WTC11 (cell line): Measurements from ENCODE around the gene OXSR1.

Experiments
- ELF4 ChIP-seq: sonication (generic); formaldehyde crosslinking; IDR thresholded peaks from 2 replicates; pipeline ENCODE4 v1.8.1; 2022; ENCODE audit warnings: low read depth, mild to moderate bottlenecking, moderate library complexity, missing genetic modification reagents
- ETV6 ChIP-seq: sonication (generic); formaldehyde crosslinking; IDR thresholded peaks from 2 replicates; pipeline ENCODE4 v1.8.1; 2022; ENCODE audit warnings: mild to moderate bottlenecking, missing genetic modification reagents
- GABPB1 ChIP-seq: sonication (generic); formaldehyde crosslinking; IDR thresholded peaks from 2 replicates; pipeline ENCODE4 v1.8.1; 2023; ENCODE audit warnings: mild to moderate bottlenecking, missing genetic modification reagents
- JAZF1 ChIP-seq: fragments of 250-450 bp; sonication (Bioruptor Pico); IDR thresholded peaks from 2 replicates; pipeline ENCODE4 v1.9.0; 2021; ENCODE audit warnings: moderate library complexity, mild to moderate bottlenecking, inconsistent platforms
- JUN ChIP-seq: sonication (generic); formaldehyde crosslinking; IDR thresholded peaks from 2 replicates; pipeline ENCODE4 v1.8.0; 2023; ENCODE audit warnings: mild to moderate bottlenecking, missing genetic modification reagents
- TEAD4 ChIP-seq: sonication (generic); formaldehyde crosslinking; IDR thresholded peaks from 2 replicates; pipeline ENCODE4 v1.8.0; 2022; ENCODE audit warnings: mild to moderate bottlenecking, missing genetic modification reagents
- ZNF138 ChIP-seq: sonication (generic); formaldehyde crosslinking; conservative IDR thresholded peaks from 2 replicates; pipeline ENCODE4 v1.8.1; 2022; ENCODE audit warnings: mild to moderate bottlenecking, moderate library complexity, missing genetic modification reagents
- TF ChIP-seq, protein P1 (sequence below): sonication (generic); formaldehyde crosslinking; IDR thresholded peaks from 2 replicates; pipeline ENCODE4 v1.8.1; 2022; ENCODE audit warnings: missing genetic modification reagents, borderline replicate concordance
- TF ChIP-seq, protein P2 (sequence below): sonication (generic); formaldehyde crosslinking; IDR thresholded peaks from 2 replicates; pipeline ENCODE4 v1.8.1; 2023; ENCODE audit warnings: mild to moderate bottlenecking, missing genetic modification reagents
- TF ChIP-seq, protein P3 (sequence below): fragments of 200-600 bp; IDR thresholded peaks from 2 replicates; pipeline ENCODE4 v1.8.0; 2022; ENCODE audit warnings: antibody characterized with exemption
- TF ChIP-seq, protein P4 (sequence below): sonication (generic); formaldehyde crosslinking; IDR thresholded peaks from 2 replicates; pipeline ENCODE4 v1.8.1; 2023; ENCODE audit warnings: mild to moderate bottlenecking, missing genetic modification reagents, moderate library complexity
- TF ChIP-seq, protein P5 (sequence below): sonication (generic); formaldehyde crosslinking; IDR thresholded peaks from 2 replicates; pipeline ENCODE4 v1.8.0; 2022; ENCODE audit warnings: mild to moderate bottlenecking, missing genetic modification reagents

DNA sequence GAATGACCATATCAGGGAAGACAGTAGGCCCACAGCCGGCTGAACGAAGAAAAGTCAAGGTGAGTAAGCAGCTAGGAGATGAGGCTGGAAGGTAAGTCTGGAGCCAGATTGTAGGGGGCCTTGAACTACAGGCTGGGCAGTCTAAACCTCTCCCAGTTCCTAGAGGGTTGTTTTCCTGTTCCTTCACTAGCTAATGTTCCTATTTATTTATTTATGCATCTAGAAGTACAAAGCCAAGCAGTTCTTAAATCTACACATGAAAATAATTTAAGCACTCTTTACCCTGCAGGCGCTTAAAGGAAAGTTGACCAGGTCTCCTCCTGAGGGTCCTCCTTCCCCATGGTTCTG lies 32.2 kb upstream of the OXSR1 start:
- no peak for TF ChIP-seq ZNF138 (CRISPR knock-in tag)
- no peak for TF ChIP-seq JUN (CRISPR knock-in tag)
- TF ChIP-seq, protein P1, sequence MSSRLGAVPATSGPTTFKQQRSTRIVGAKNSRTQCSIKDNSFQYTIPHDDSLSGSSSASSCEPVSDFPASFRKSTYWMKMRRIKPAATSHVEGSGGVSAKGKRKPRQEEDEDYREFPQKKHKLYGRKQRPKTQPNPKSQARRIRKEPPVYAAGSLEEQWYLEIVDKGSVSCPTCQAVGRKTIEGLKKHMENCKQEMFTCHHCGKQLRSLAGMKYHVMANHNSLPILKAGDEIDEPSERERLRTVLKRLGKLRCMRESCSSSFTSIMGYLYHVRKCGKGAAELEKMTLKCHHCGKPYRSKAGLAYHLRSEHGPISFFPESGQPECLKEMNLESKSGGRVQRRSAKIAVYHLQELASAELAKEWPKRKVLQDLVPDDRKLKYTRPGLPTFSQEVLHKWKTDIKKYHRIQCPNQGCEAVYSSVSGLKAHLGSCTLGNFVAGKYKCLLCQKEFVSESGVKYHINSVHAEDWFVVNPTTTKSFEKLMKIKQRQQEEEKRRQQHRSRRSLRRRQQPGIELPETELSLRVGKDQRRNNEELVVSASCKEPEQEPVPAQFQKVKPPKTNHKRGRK (CRISPR knock-in tag) = no peak
- TF ChIP-seq TEAD4 (CRISPR knock-in tag) = no peak
- TF ChIP-seq, protein P2, sequence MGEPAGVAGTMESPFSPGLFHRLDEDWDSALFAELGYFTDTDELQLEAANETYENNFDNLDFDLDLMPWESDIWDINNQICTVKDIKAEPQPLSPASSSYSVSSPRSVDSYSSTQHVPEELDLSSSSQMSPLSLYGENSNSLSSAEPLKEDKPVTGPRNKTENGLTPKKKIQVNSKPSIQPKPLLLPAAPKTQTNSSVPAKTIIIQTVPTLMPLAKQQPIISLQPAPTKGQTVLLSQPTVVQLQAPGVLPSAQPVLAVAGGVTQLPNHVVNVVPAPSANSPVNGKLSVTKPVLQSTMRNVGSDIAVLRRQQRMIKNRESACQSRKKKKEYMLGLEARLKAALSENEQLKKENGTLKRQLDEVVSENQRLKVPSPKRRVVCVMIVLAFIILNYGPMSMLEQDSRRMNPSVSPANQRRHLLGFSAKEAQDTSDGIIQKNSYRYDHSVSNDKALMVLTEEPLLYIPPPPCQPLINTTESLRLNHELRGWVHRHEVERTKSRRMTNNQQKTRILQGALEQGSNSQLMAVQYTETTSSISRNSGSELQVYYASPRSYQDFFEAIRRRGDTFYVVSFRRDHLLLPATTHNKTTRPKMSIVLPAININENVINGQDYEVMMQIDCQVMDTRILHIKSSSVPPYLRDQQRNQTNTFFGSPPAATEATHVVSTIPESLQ (CRISPR knock-in tag) = no peak
- TF ChIP-seq, protein P3, sequence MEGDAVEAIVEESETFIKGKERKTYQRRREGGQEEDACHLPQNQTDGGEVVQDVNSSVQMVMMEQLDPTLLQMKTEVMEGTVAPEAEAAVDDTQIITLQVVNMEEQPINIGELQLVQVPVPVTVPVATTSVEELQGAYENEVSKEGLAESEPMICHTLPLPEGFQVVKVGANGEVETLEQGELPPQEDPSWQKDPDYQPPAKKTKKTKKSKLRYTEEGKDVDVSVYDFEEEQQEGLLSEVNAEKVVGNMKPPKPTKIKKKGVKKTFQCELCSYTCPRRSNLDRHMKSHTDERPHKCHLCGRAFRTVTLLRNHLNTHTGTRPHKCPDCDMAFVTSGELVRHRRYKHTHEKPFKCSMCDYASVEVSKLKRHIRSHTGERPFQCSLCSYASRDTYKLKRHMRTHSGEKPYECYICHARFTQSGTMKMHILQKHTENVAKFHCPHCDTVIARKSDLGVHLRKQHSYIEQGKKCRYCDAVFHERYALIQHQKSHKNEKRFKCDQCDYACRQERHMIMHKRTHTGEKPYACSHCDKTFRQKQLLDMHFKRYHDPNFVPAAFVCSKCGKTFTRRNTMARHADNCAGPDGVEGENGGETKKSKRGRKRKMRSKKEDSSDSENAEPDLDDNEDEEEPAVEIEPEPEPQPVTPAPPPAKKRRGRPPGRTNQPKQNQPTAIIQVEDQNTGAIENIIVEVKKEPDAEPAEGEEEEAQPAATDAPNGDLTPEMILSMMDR = no peak
- no peak for TF ChIP-seq JAZF1 (CRISPR knock-in tag)
- TF ChIP-seq, protein P4, sequence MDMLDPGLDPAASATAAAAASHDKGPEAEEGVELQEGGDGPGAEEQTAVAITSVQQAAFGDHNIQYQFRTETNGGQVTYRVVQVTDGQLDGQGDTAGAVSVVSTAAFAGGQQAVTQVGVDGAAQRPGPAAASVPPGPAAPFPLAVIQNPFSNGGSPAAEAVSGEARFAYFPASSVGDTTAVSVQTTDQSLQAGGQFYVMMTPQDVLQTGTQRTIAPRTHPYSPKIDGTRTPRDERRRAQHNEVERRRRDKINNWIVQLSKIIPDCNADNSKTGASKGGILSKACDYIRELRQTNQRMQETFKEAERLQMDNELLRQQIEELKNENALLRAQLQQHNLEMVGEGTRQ (CRISPR knock-in tag) = no peak
- no peak for TF ChIP-seq ETV6
- TF ChIP-seq, protein P5, sequence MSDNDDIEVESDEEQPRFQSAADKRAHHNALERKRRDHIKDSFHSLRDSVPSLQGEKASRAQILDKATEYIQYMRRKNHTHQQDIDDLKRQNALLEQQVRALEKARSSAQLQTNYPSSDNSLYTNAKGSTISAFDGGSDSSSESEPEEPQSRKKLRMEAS (CRISPR knock-in tag) = no peak
- no peak for TF ChIP-seq GABPB1 (CRISPR knock-in tag)
- no peak for TF ChIP-seq ELF4 (CRISPR knock-in tag)
